ENCODE results near the gene DISC1.

- no peak for TF ChIP-seq CTCF (IDR thresholded peaks at IDR 0.05)
- no peak for TF ChIP-seq POLR2AphosphoS5 (IDR thresholded peaks at IDR 0.05)
Measured at GRCh38 chr1:231814021-231814420, 187.4 kb downstream of the DISC1 start.
